Measurements from ENCODE around the gene NNT. TPM values are rescaled to one million over a fixed set of nuclear protein-coding genes. Genes with fewer than 3 reads are reported as not detected.
"Not testable (repeated sequence)": the region's sequence is repeated elsewhere in the genome, so short reads cannot be mapped to it uniquely, and the experiment has no call there.

Gene NNT
- total and polyA plus RNA-seq, 2 of the 8 experiments (the other 6 are each of a cell fraction or from before 2014, with no cell fraction given) = 11.0 to 22.2 TPM

DNA sequence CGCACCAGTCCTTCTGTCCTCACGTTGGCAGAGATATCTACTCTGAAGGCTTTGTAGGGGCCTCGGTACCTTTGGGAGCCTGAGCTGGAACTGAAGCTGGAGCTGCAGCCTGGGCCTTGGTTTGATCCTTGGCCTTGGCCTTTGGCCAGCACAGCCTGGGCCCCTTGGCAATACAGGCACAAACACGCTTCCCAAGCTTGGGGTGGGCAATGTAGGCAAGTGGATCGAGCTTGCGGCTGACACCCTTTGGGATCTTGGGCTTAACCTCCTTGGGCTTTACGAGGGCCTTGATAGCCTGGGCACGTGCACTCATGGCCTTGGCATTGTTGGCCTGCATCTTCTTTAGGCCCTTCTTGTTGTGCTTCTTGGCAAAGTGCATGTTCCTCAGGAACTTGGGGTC lies 63.7 kb downstream of the NNT start:
- H3K79me1 ChIP-seq (ENCODE audit: low read depth, low read length); H3K9ac ChIP-seq (replicated peaks in 1 of 4; ENCODE audit: extremely low read depth in 1 of 4, low read depth in 3 of 4, low read length in 3 of 4); H4K8ac ChIP-seq (ENCODE audit: extremely low read depth, insufficient read depth, low read length); H4K5ac ChIP-seq (ENCODE audit: insufficient read length, low read depth, low read length); H2AK5ac ChIP-seq (ENCODE audit: low read depth, low read length); H2BK15ac ChIP-seq (ENCODE audit: low read length); DNase-seq (ENCODE audit: low read depth in 1 of 2, low spot score in 2 of 2); FAIRE-seq; H3K18ac ChIP-seq (ENCODE audit: extremely low read depth, low read length); H2BK5ac ChIP-seq (ENCODE audit: low read depth, low read length); H3K23me2 ChIP-seq (ENCODE audit: low read depth, low read length); H3K14ac ChIP-seq (ENCODE audit: insufficient read length); H3K4me1 ChIP-seq (replicated peaks in 1 of 4; ENCODE audit: control insufficient read depth in 3 of 4, insufficient read depth in 4 of 4, low read length in 3 of 4); H3K27me3 ChIP-seq (replicated peaks in 1 of 4; ENCODE audit: control insufficient read depth in 3 of 4, extremely low read depth in 1 of 4, insufficient read depth in 3 of 4, low read length in 3 of 4); H3K4ac ChIP-seq (replicated peaks; ENCODE audit: insufficient read length, low read depth, low read length); H3K4me3 ChIP-seq (ENCODE audit: extremely low read depth in 1 of 4, insufficient read depth in 2 of 4, low read depth in 3 of 4, low read length in 4 of 4); H3K79me2 ChIP-seq (ENCODE audit: control insufficient read depth in 1 of 2, insufficient read depth in 2 of 2, low read length in 2 of 2); H3K4me2 ChIP-seq (ENCODE audit: insufficient read depth in 1 of 2, low read depth in 2 of 2, low read length in 2 of 2); H2BK12ac ChIP-seq (ENCODE audit: low read depth, low read length); H3K36me3 ChIP-seq (ENCODE audit: control insufficient read depth in 2 of 4, insufficient read depth in 4 of 4, low read length in 3 of 4); H2BK20ac ChIP-seq (ENCODE audit: low read length); H3K27ac ChIP-seq (ENCODE audit: low read depth, low read length); POLR2A ChIA-PET (ENCODE audit: partially characterized antibody); H4K20me1 ChIP-seq (replicated peaks in 1 of 2; ENCODE audit: control insufficient read depth in 1 of 2, insufficient read depth in 2 of 2, low read length in 2 of 2); CTCF ChIA-PET (ENCODE audit: partially characterized antibody); H3K56ac ChIP-seq (replicated peaks; ENCODE audit: insufficient read length, low read depth, low read length); H4K91ac ChIP-seq (replicated peaks; ENCODE audit: insufficient read length, low read length); H2BK120ac ChIP-seq (replicated peaks; ENCODE audit: low read depth, low read length); H2AFZ ChIP-seq (ENCODE audit: low read length); H3K23ac ChIP-seq (ENCODE audit: insufficient read length): not testable (repeated sequence)
- peaks cover 0 to 13% of the 10 kb centered on the region in 2 experiments; a peak in 1 of 4 replicates for H3K9me3 ChIP-seq (ENCODE audit: insufficient read depth in 2 of 2, low read depth in 1 of 2, low read length in 1 of 2)
- WGBS, 2 experiments (ENCODE audit: extremely low coverage in 1 of 2, insufficient coverage in 1 of 2, insufficient read length in 1 of 2, insufficient replicate concordance in 2 of 2, low coverage in 1 of 2, low lambda C conversion rate in 2 of 2, missing lambda C conversion rate in 1 of 2) = 96% methylated on average over 8 of the region's 8 CpGs; no CpG with 5 or more reads in 1 of the 2 experiments

- DNase-seq (ENCODE audit: low read depth in 1 of 2, low spot score in 2 of 2); H4K5ac ChIP-seq (ENCODE audit: insufficient read length, low read depth, low read length); H4K8ac ChIP-seq (ENCODE audit: extremely low read depth, insufficient read depth, low read length); H3K18ac ChIP-seq (ENCODE audit: extremely low read depth, low read length); H3K27ac ChIP-seq (ENCODE audit: low read depth, low read length); H2BK20ac ChIP-seq (ENCODE audit: low read length); H2AFZ ChIP-seq (ENCODE audit: low read length); H3K4me1 ChIP-seq (replicated peaks in 1 of 4; ENCODE audit: control insufficient read depth in 3 of 4, insufficient read depth in 4 of 4, low read length in 3 of 4); H2BK15ac ChIP-seq (ENCODE audit: low read length); H2BK5ac ChIP-seq (ENCODE audit: low read depth, low read length); H3K23ac ChIP-seq (ENCODE audit: insufficient read length); CTCF ChIA-PET (ENCODE audit: partially characterized antibody); H2BK12ac ChIP-seq (ENCODE audit: low read depth, low read length); H2AK5ac ChIP-seq (ENCODE audit: low read depth, low read length); H3K36me3 ChIP-seq (ENCODE audit: control insufficient read depth in 2 of 4, insufficient read depth in 4 of 4, low read length in 3 of 4); H3K4me3 ChIP-seq (ENCODE audit: extremely low read depth in 1 of 4, insufficient read depth in 2 of 4, low read depth in 3 of 4, low read length in 4 of 4); H3K23me2 ChIP-seq (ENCODE audit: low read depth, low read length); POLR2A ChIA-PET (ENCODE audit: partially characterized antibody); H3K56ac ChIP-seq (replicated peaks; ENCODE audit: insufficient read length, low read depth, low read length); H3K14ac ChIP-seq (ENCODE audit: insufficient read length); H3K4ac ChIP-seq (replicated peaks; ENCODE audit: insufficient read length, low read depth, low read length); H3K9ac ChIP-seq (replicated peaks in 1 of 4; ENCODE audit: extremely low read depth in 1 of 4, low read depth in 3 of 4, low read length in 3 of 4); H4K20me1 ChIP-seq (replicated peaks in 1 of 2; ENCODE audit: control insufficient read depth in 1 of 2, insufficient read depth in 2 of 2, low read length in 2 of 2); H3K4me2 ChIP-seq (ENCODE audit: insufficient read depth in 1 of 2, low read depth in 2 of 2, low read length in 2 of 2); FAIRE-seq; H3K79me1 ChIP-seq (ENCODE audit: low read depth, low read length); H3K27me3 ChIP-seq (replicated peaks in 1 of 4; ENCODE audit: control insufficient read depth in 3 of 4, extremely low read depth in 1 of 4, insufficient read depth in 3 of 4, low read length in 3 of 4); H3K79me2 ChIP-seq (ENCODE audit: control insufficient read depth in 1 of 2, insufficient read depth in 2 of 2, low read length in 2 of 2); H2BK120ac ChIP-seq (replicated peaks; ENCODE audit: low read depth, low read length); H4K91ac ChIP-seq (replicated peaks; ENCODE audit: insufficient read length, low read length): not testable (repeated sequence)
- WGBS, 2 experiments (ENCODE audit: extremely low coverage in 1 of 2, insufficient coverage in 1 of 2, insufficient read length in 1 of 2, insufficient replicate concordance in 2 of 2, low coverage in 1 of 2, low lambda C conversion rate in 2 of 2, missing lambda C conversion rate in 1 of 2) = 91% methylated on average over 3 of the region's 5 CpGs; no CpG with 5 or more reads in 1 of the 2 experiments
- peaks cover 0 to 13% of the 10 kb centered on the region in 2 experiments; a peak in 1 of 4 replicates for H3K9me3 ChIP-seq (ENCODE audit: insufficient read depth in 2 of 2, low read depth in 1 of 2, low read length in 1 of 2)
Measured at GRCh38 chr5:43667379-43667778, 64.4 kb downstream of the NNT start.
